ENCODE measurements around the gene FAM229A. TPM values are rescaled to one million over a fixed set of nuclear protein-coding genes. Genes with fewer than 3 reads are reported as not detected.

Gene FAM229A
- total and polyA plus RNA-seq, 9 of the 15 experiments (the other 6 are each of a cell fraction or from before 2014, with no cell fraction given) = 0.04 to 21.6 (median 7.4) TPM

GRCh38 chr1:32351399-32352238 is 10.7 kb downstream of the FAM229A start (continued):
- TF ChIP-seq KLF13 (tag; IDR thresholded peaks at IDR 0.05; ENCODE audit: borderline replicate concordance, low read depth) = peak; percentile 44; the same call in 1 of the 2 replicates
- TF ChIP-seq CBFA2T3 (IDR thresholded peaks at IDR 0.05) = no peak
- no peak for TF ChIP-seq MEF2A (IDR thresholded peaks at IDR 0.05; ENCODE audit: control insufficient read depth, low read depth, low read length)
- TF ChIP-seq ETV5 (CRISPR knock-in tag; IDR thresholded peaks at IDR 0.05; ENCODE audit: low read depth) = 0 out of 2 replicates have a peak, but pooled peaks have one; percentile 13
- TF ChIP-seq RBBP5 (IDR thresholded peaks at IDR 0.05; ENCODE audit: borderline replicate concordance, insufficient read depth, low read length, poor library complexity, severe bottlenecking) = peak; percentile 89
- TF ChIP-seq HDAC1 (IDR thresholded peaks at IDR 0.05) = peak in 1 of 2 experiments; percentile 41; a peak in 1 of 4 replicates
- TF ChIP-seq FOXK2 (conservative IDR thresholded peaks at IDR 0.05 in 1 of 2, IDR thresholded peaks at IDR 0.05 in 1 of 2; ENCODE audit: low read depth in 2 of 2) = no peak
- TF ChIP-seq MEIS2 (IDR thresholded peaks at IDR 0.05; ENCODE audit: partially characterized antibody) = no peak
- TF ChIP-seq PHB2 (IDR thresholded peaks at IDR 0.05; ENCODE audit: low read depth) = no peak
- no peak for TF ChIP-seq DEAF1 (CRISPR knock-in tag; IDR thresholded peaks at IDR 0.05)
- no peak for TF ChIP-seq SRSF3 (IDR thresholded peaks at IDR 0.05; ENCODE audit: insufficient read depth, low read length)
- TF ChIP-seq E2F3 (CRISPR knock-in tag; IDR thresholded peaks at IDR 0.05) = no peak
- peak; percentile 77; the same call in 1 of the 2 replicates for TF ChIP-seq TARDBP (IDR thresholded peaks at IDR 0.05)
- no peak for TF ChIP-seq HMG20A (CRISPR knock-in tag; conservative IDR thresholded peaks at IDR 0.05)
- TF ChIP-seq ZNF143 (CRISPR knock-in tag; IDR thresholded peaks at IDR 0.05) = no peak
- no peak for TF ChIP-seq NR2F6 (CRISPR knock-in tag; IDR thresholded peaks at IDR 0.05)
- TF ChIP-seq ZFP91 (CRISPR knock-in tag; IDR thresholded peaks at IDR 0.05) = no peak
- no peak for TF ChIP-seq EWSR1 (IDR thresholded peaks at IDR 0.05; ENCODE audit: borderline replicate concordance, low read depth, partially characterized antibody)
- TF ChIP-seq IRF1 (CRISPR knock-in tag; IDR thresholded peaks at IDR 0.05; ENCODE audit: borderline replicate concordance) = no peak
- TF ChIP-seq C11orf30 (IDR thresholded peaks at IDR 0.05; ENCODE audit: low read depth) = no peak
- no peak for TF ChIP-seq CHD4 (IDR thresholded peaks at IDR 0.05; ENCODE audit: insufficient read depth, insufficient replicate concordance, low read depth, low read length, poor library complexity, severe bottlenecking)
- no peak for TF ChIP-seq TAL1 (IDR thresholded peaks at IDR 0.05)
- no peak for TF ChIP-seq PPARD (CRISPR knock-in tag; IDR thresholded peaks at IDR 0.05)
- no peak for TF ChIP-seq ZNF707 (CRISPR knock-in tag; conservative IDR thresholded peaks at IDR 0.05)
- no peak for TF ChIP-seq SNAPC5 (CRISPR knock-in tag; IDR thresholded peaks at IDR 0.05)

Measured in K562 (cell line).